HAP-1 (cell line): Measurements from ENCODE around the gene DNAH11.

Source experiments
- DNase-seq, 2 experiments: peaks; one replicate each; pipeline ENCODE4 v3.0.0-alpha.2; 2016 to 2020; ENCODE audit warnings: low spot score in 2 of 2
- H3K27me3 ChIP-seq: fragments of 250-450 bp; sonication (Bioruptor Pico); 2 replicates; pipeline ENCODE4 v1.5.1; 2020; ENCODE audit warnings: low read depth, mild to moderate bottlenecking, moderate library complexity
- H3K36me3 ChIP-seq: fragments of 250-450 bp; sonication (Bioruptor Pico); replicated peaks from 2 replicates; pipeline ENCODE4 v1.5.1; 2020; ENCODE audit warnings: mild to moderate bottlenecking
- H3K4me1 ChIP-seq: fragments of 250-450 bp; sonication (Bioruptor Pico); 2 replicates; pipeline ENCODE4 v1.5.1; 2020; ENCODE audit warnings: mild to moderate bottlenecking
- H3K4me3 ChIP-seq: fragments of 250-450 bp; sonication (Bioruptor Pico); 2 replicates; pipeline ENCODE4 v1.5.1; 2020; ENCODE audit warnings: mild to moderate bottlenecking, moderate library complexity
- H3K9me3 ChIP-seq: fragments of 250-450 bp; sonication (Bioruptor Pico); 2 replicates; pipeline ENCODE4 v1.5.1; 2020; ENCODE audit warnings: mild to moderate bottlenecking, moderate library complexity
- in situ Hi-C: fragments of 300-500 bp; cut with MboI; formaldehyde crosslinking; loops from 3 replicates; pipeline ENCODE4 v1.14.3; 2020; ENCODE audit warnings: low sequenced_read_pairs, inconsistent platforms, mixed read lengths

Gene DNAH11

DNA sequence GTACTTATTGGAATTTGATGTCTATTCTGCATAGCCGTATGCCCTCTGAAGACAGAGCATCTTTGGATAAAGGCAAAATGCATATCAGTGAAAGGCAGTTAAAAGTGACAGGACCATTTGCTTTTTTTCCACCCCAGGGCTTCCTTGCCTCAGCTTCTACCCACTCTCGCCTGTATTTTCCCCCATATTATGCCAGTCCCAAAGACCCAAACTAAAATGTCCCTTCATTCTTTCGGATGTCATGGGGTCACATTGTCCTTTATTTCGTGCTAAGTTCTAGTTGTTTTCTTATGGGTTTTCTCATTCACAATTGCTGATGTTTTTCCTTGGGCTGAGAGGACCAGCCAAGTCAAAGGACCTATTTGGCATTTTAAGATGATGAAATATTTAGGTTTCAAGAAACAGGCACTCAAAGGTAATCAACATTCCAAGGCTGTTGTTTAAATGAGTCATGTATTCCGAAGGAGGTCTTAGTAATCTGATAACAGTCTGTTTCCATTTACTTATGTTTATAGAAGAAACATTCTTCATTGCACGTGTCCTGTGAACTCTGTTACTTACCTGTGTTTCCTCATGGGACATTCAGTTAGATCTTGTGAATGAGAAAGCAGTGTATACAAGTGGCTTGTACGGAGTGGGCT is 74.1 kb downstream of the DNAH11 start:
- no peaks in the 10 kb centered on the region for H3K4me1 ChIP-seq
- H3K4me3 ChIP-seq = no peak overlapping the region
- no peaks in the 10 kb centered on the region for H3K36me3 ChIP-seq
- no peaks in the 10 kb centered on the region for H3K9me3 ChIP-seq
- in situ Hi-C loops = no loop called here
- no peak for DNase-seq
- H3K27me3 ChIP-seq = no peaks in the 10 kb centered on the region

DNA sequence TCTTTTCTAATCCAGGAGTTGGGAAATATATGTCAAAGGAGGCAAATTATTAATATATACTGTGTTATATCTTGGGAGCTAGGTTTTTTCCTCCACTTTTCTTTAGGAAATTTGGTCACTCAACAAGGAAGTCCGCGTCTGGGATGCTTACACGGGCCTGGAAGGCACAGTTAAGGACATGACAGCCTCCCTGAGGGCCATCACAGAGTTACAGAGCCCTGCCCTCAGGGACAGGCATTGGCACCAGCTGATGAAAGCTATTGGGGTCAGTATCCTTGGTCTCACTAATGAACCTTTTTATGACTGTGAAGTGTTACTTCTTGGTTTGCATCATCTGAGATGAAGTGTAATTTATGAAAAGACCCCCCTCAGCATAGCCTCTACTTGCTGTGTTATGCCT is 74.7 kb downstream of the DNAH11 start:
- no peak for DNase-seq
- Histone ChIP-seq H3K27me3 (no peaks in the 10 kb centered on the region), H3K4me3 (no peak overlapping the region), H3K9me3 (no peaks in the 10 kb centered on the region), H3K36me3 (no peaks in the 10 kb centered on the region), H3K4me1 (no peaks in the 10 kb centered on the region)
- in situ Hi-C loops = no loop called here

DNA sequence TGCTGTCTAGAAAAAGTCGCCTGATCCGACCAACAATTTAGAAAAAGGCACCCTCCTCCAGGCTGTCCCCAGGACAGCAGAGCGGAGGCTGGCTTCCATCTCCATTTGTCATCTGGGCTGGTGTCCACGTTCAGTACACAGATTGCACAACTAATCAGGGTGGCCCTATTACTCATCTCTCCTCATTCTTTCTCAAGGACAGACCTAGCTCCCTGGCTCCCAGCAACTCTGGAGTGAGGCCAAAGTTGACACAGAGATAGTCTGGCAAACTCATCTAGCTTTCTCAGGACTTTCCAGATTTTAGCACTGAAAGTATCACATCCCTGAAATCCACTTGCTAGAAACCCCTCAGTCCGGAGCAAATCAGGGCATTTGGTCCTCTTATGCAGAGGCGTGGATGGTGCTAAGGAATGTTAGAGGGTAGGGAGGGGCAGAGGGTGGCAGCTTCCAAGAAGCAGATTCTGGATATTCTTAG is 75.1 kb downstream of the DNAH11 start:
- H3K36me3 ChIP-seq = no peaks in the 10 kb centered on the region
- H3K4me1 ChIP-seq = no peaks in the 10 kb centered on the region
- DNase-seq = no peak
- H3K27me3 ChIP-seq = no peaks in the 10 kb centered on the region
- in situ Hi-C loops = no loop called here
- H3K9me3 ChIP-seq = no peaks in the 10 kb centered on the region
- no peak overlapping the region for H3K4me3 ChIP-seq

DNA sequence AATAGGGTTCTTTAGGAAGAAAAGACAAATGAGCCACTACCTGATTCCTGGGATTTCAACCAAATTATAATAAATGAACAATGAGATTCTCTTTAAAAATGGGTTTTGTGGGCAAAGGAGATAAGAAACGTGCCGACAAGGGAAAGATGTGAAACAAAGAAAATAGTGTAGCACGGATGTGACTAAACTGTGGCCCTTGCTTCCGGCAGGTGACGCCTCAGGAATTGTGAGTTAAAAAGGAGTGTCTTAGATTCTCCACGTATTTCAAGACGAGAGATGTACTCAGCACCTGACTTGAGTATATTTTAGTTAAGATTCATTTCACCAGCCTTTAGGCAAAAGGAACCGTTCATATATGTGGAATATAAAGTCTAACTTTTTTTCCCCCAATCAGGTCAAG is 75.9 kb downstream of the DNAH11 start:
- Histone ChIP-seq H3K27me3 (no peaks in the 10 kb centered on the region), H3K4me1 (no peaks in the 10 kb centered on the region), H3K9me3 (no peaks in the 10 kb centered on the region), H3K4me3 (no peak overlapping the region), H3K36me3 (no peaks in the 10 kb centered on the region)
- in situ Hi-C loops = no loop called here
- DNase-seq = no peak

DNA sequence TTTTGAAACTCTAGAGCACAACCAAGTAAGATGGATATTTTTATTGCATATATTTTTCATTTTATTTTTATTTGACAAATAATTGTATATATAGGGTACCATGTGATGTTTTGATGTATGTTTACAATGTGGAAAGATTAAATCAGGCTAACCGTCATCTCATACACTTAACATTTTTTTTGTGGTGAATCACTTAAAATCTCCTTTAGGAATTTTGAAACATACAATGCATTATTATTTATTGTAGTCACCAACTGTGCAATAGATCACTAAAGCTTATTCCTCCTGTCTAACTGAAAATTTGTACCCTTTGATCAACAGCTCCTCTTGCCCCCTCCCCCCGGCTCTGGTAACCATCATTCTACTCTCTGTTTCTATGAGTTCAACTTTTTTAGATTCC is 77.2 kb downstream of the DNAH11 start:
- H3K4me1 ChIP-seq = no peaks in the 10 kb centered on the region
- H3K27me3 ChIP-seq = no peaks in the 10 kb centered on the region
- no peak overlapping the region for H3K4me3 ChIP-seq
- no peaks in the 10 kb centered on the region for H3K36me3 ChIP-seq
- H3K9me3 ChIP-seq = no peaks in the 10 kb centered on the region
- in situ Hi-C loops = no loop called here
- DNase-seq = no peak

DNA sequence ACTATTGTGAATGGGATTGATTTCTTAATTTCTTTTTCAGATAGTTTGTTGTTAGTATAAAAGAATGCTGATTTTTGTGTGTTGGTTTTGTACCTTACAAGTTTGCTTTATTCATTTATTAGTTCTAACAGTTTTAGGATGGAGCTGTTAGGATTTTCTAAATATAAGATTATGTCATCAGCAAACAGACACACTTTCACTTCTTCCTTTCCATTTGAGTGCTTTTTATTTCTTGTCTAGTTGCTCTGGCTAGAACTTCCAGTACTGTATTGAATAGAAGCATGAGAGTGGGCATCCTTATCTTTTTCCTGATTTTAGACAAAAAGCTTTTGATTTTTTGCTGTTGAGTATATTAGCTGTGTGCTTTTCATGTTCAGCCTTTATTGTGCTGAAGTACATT is 81.5 kb downstream of the DNAH11 start:
- no peaks in the 10 kb centered on the region for H3K36me3 ChIP-seq
- no peaks in the 10 kb centered on the region for H3K27me3 ChIP-seq
- in situ Hi-C loops = no loop called here
- no peaks in the 10 kb centered on the region for H3K9me3 ChIP-seq
- no peak overlapping the region for H3K4me3 ChIP-seq
- no peak for DNase-seq
- H3K4me1 ChIP-seq = no peaks in the 10 kb centered on the region

DNA sequence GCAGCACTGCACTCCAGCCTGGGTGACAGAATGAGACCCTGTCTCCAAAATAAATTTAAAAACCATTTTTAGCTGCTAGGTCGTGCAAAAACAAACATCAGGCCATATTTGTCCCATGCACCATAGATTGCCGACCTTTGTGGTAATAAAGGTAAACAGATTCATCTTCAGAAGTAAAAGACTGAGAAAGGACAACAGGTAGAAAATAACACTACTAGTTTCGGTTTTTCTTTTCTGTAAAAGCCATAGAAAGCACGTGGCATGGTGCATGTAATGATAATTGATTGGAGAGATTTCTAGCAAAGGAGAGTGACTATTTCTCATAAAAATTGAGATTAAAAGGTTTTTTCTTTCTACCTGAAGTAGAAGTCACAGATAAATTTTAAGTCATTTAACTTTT is 93.9 kb downstream of the DNAH11 start:
- Histone ChIP-seq H3K4me1 (peaks cover 8% of the 10 kb centered on the region), H3K9me3 (no peaks in the 10 kb centered on the region), H3K27me3 (no peaks in the 10 kb centered on the region), H3K4me3 (no peak overlapping the region), H3K36me3 (no peaks in the 10 kb centered on the region)
- no peak for DNase-seq
- in situ Hi-C loops = no loop called here

DNA sequence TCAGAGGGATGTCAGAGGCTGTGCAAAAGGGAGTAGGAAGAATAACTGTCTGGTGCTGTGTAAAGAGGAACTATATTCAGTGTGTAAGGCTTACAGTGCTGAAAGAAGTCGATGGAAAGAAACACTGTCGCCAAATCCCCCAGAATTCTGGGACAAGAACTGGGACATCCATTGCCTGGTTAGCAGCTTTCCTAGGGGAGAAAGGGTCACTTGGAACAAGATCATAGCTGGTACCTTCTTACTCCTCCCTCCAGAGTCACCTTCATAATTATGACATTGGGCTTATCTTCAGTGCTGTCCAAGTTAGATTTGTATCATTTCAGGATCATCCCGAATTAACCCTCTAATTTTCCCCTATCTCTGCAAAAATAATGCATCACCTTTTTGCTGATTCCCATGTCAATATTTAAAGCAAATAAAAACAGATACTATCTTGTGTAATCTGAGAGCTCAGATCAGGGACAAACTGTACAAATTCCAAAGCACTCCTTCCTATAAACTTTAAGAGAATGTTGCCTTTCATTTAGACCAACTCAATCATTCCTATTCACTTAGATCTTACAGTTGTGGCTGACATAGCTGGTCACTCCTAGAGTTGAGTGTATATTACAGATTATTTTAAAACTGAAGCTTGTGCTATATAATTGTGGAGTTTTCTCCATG is 96.5 kb downstream of the DNAH11 start:
- Histone ChIP-seq H3K27me3 (no peaks in the 10 kb centered on the region), H3K36me3 (no peaks in the 10 kb centered on the region), H3K4me3 (no peak overlapping the region), H3K9me3 (no peaks in the 10 kb centered on the region), H3K4me1 (peaks cover 8% of the 10 kb centered on the region)
- in situ Hi-C loops = no loop called here
- no peak for DNase-seq

DNA sequence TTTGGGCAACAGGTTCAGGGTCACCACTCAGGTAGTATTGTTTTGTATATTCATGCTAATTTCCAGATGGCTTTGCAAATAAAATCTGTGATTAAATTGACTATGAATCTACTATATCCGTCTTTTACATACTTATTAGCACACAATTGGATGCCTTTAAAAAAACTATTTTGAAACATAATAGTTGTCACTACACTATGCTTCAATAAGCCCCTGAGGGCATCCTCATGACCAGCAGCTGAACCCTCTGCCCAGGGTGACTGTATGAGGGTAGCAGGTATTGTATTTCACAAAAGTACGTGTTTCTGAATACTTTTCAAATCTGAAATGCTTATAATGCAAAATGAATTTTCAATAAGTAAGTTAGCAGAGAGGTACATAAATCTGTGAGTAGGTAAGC is 97.3 kb downstream of the DNAH11 start:
- H3K27me3 ChIP-seq = no peaks in the 10 kb centered on the region
- in situ Hi-C loops = no loop called here
- H3K9me3 ChIP-seq = no peaks in the 10 kb centered on the region
- peaks cover 8% of the 10 kb centered on the region for H3K4me1 ChIP-seq
- H3K36me3 ChIP-seq = no peaks in the 10 kb centered on the region
- DNase-seq = peak; percentile 61
- no peak overlapping the region for H3K4me3 ChIP-seq

DNA sequence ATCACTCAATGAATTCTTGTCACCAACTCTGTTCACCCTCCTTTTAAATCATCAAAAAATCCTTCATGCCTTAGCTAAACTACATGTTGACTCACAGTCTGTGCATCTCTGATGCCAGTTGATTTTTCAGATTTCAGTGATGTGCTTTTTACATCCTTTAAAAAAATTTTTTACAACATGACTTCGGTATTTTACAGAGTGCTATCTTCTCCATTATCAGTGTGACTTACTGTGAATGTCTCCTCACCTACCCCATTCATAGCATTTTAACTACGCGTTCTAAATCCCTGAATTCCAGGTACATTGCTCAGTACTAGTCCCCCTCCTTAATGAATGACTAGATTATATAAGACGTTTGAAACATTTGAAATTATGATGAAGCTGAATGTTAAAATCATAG is 98.7 kb downstream of the DNAH11 start:
- Histone ChIP-seq H3K27me3 (no peaks in the 10 kb centered on the region), H3K9me3 (no peaks in the 10 kb centered on the region), H3K4me1 (peaks cover 8% of the 10 kb centered on the region), H3K4me3 (no peak overlapping the region), H3K36me3 (no peaks in the 10 kb centered on the region)
- no peak for DNase-seq
- in situ Hi-C loops = no loop called here

DNA sequence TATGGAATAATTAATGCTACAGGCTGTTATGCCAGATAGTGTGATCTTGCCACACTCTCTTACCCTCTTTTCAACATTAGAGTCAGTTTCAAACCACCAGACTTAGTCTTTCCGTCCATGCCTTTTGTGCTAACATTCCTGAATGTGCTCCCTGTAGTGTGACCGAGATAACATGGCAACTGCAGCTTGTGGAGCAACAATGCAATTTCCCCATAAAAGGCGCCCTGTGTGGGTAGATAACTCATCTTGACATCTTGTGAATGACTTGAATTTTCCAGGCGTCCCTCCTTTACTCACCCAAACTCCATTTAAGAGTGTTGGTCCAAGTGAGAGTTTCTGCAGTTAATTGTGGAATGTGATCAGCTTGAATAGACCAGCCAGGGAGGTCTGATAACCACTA is 99.6 kb downstream of the DNAH11 start:
- H3K4me1 ChIP-seq = peaks cover 8% of the 10 kb centered on the region
- in situ Hi-C loops = no loop called here
- H3K9me3 ChIP-seq = no peaks in the 10 kb centered on the region
- DNase-seq = no peak
- no peak overlapping the region for H3K4me3 ChIP-seq
- no peaks in the 10 kb centered on the region for H3K36me3 ChIP-seq
- no peaks in the 10 kb centered on the region for H3K27me3 ChIP-seq

DNA sequence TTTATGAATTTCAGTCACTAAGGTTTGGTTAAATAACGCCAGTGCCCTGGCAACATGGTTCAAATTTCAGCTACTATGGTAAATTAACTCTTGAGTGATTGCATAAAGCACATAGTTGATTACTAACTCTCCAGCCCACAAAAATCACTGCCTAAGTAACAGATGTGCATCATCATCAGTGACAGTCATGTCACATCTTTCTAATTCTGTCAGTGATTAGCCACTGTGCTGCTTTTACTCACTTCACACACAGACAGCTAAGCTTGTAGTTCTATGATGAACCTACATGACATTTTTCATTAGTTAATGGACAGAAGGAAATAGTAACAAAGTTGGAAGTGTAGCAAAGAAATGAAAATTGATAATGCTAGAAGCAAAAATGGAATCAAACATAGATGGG is 108.9 kb downstream of the DNAH11 start:
- Histone ChIP-seq H3K9me3 (peaks cover 2% of the 10 kb centered on the region; the same call in 1 of the 2 replicates), H3K4me3 (no peak overlapping the region), H3K4me1 (no peaks in the 10 kb centered on the region), H3K27me3 (no peaks in the 10 kb centered on the region), H3K36me3 (no peaks in the 10 kb centered on the region)
- no peak for DNase-seq
- in situ Hi-C loops = no loop called here

DNA sequence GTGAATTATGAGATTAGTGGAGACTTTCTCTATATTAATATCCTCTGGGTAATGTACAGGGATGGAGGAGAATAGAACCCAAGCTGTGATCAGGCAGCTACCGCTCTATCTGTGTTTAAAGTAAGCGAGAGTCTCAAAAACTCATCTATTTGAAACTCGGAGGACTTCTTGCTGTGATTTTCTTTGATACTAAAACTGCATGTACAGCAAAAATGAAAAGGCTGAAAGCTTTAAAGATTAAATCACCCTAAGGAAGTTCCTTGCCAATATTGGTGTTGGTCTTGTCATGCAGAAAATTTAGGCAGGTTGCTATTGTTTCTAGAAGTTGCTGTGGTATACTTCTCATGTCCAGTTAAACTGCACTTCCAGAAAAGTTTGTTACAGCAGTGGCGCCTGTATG is 110.8 kb downstream of the DNAH11 start:
- H3K36me3 ChIP-seq = no peaks in the 10 kb centered on the region
- no peak overlapping the region for H3K4me3 ChIP-seq
- H3K27me3 ChIP-seq = no peaks in the 10 kb centered on the region
- DNase-seq = no peak
- H3K4me1 ChIP-seq = no peaks in the 10 kb centered on the region
- in situ Hi-C loops = no loop called here
- H3K9me3 ChIP-seq = peaks cover 2% of the 10 kb centered on the region; the same call in 1 of the 2 replicates

DNA sequence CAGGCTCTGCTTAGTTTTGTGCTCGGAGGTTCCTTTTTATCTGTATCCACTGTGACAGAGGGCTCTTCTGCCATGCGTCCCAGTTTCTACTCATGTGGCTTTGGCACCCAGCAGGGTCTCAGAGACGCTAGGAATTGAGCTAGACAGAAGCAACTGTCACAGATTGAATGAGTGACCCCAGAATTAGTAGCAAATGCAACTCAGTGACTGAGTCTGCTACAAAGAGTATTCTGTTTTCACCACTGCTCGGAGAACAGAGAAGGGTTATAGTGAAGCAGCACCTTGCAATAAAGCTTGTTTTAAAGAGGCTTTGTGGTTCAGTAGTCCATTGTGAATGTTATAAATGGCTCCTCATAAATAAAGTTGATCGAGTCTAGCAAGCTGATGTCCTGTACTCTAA is 113.2 kb downstream of the DNAH11 start:
- Histone ChIP-seq H3K36me3 (no peaks in the 10 kb centered on the region), H3K4me1 (no peaks in the 10 kb centered on the region), H3K4me3 (no peak overlapping the region), H3K27me3 (no peaks in the 10 kb centered on the region), H3K9me3 (peaks cover 2% of the 10 kb centered on the region; the same call in 1 of the 2 replicates)
- in situ Hi-C loops = no loop called here
- DNase-seq = no peak
